Measurements from ENCODE around the gene LAP3. TPM values are rescaled to one million over a fixed set of nuclear protein-coding genes. Genes with fewer than 3 reads are reported as not detected.

LAP3 gene
- total RNA-seq, 1 donor from 2014 or later = 52.7 TPM

DNA sequence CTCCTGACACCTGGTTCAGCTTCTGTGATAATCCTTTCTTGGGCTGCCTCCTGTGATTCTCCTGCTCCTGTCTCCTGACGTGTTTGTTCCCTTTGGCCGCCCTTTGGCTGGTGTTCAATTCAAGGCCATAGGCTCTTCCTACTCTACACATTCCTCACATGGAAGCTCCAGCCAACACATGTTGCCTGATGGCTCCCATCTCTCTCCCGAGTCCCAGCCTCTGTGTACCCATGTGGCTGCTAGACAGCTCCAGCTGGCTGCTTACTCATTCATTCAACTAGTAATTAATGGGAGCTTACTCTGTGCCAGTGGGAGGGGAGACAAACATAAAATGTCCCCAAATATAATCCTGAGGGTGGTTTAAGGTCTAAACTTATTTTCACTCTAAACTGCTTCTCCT, 28.2 kb downstream of the LAP3 start:
- TF ChIP-seq, protein P1, sequence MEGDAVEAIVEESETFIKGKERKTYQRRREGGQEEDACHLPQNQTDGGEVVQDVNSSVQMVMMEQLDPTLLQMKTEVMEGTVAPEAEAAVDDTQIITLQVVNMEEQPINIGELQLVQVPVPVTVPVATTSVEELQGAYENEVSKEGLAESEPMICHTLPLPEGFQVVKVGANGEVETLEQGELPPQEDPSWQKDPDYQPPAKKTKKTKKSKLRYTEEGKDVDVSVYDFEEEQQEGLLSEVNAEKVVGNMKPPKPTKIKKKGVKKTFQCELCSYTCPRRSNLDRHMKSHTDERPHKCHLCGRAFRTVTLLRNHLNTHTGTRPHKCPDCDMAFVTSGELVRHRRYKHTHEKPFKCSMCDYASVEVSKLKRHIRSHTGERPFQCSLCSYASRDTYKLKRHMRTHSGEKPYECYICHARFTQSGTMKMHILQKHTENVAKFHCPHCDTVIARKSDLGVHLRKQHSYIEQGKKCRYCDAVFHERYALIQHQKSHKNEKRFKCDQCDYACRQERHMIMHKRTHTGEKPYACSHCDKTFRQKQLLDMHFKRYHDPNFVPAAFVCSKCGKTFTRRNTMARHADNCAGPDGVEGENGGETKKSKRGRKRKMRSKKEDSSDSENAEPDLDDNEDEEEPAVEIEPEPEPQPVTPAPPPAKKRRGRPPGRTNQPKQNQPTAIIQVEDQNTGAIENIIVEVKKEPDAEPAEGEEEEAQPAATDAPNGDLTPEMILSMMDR (IDR thresholded peaks at IDR 0.05; ENCODE audit: borderline replicate concordance) = no peak
- intact Hi-C loops (cut with micrococcal nuclease) = no loop called here

GRCh38 chr4:17613761-17614415, 36.9 kb downstream of the LAP3 start:
- Histone ChIP-seq H3K36me3 (peaks cover 20% of the 10 kb centered on the region), H3K27me3 (ENCODE audit: low read depth) (no peaks in the 10 kb centered on the region), H3K9me3 (replicated peaks) (no peaks in the 10 kb centered on the region), H3K4me3 (peak overlapping the region; percentile 99), H3K4me1 (peaks cover 57% of the 10 kb centered on the region), H3K27ac (replicated peaks) (peak overlapping the region; percentile 88)
- intact Hi-C loops (cut with micrococcal nuclease) = no loop called here
- DNase-seq = no peak
- TF ChIP-seq, protein P1 (IDR thresholded peaks at IDR 0.05; ENCODE audit: borderline replicate concordance) = no peak

More for the DNA sequence above, 28.2 kb downstream of the LAP3 start:
- no peak for DNase-seq
- H3K27me3 ChIP-seq (ENCODE audit: low read depth) = no peaks in the 10 kb centered on the region
- H3K4me3 ChIP-seq = no peak overlapping the region
- no peak overlapping the region for H3K27ac ChIP-seq (replicated peaks)
- no peaks in the 10 kb centered on the region for H3K9me3 ChIP-seq (replicated peaks)
- H3K4me1 ChIP-seq = no peaks in the 10 kb centered on the region
- peaks cover 88% of the 10 kb centered on the region for H3K36me3 ChIP-seq

DNA sequence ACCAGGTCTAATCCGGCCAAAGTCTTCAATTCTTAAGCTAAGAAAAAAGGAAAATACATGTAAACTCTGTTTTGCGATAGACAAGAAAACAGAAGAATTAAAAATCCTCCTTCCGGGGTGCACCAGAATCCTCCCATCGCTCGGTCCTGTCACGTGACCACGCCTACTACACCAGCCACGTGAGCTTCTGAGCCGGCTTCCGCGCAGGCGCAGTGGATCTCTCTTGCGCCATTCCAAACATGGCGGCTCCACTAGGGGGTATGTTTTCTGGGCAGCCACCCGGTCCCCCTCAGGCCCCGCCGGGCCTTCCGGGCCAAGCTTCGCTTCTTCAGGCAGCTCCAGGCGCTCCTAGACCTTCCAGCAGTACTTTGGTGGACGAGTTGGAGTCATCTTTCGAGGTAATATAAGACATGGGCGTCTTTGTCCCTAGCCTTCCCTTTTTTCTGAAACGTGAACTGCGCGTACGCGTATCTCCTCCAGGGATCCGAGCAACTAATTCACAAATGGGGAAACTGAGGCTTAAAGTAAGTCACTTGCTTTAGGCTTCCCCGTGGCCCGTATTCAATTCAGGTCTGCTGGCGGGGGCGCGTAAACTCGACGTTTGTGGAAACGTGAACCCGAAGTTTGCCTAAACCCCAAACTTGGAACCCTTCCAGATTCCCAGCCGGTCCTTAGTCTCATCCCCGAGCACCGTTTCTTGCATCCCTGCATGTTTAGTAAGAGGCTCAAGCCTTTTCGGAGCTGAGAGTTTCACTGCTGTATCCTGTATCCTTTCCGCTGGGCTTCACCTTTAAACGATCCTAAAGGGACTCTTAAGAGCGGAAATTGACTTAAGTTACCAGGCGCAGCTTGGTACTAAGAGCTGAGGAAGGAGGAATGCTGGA, 37.7 kb downstream of the LAP3 start, which contains the start of gene MED28:
Gene MED28, plus strand, starts transcription at position 226 of the 884 bp plus-strand sequence. Its CDS starts 14 bp downstream, at position 240.
- H3K9me3 ChIP-seq (replicated peaks) = no peaks in the 10 kb centered on the region
- H3K27me3 ChIP-seq (ENCODE audit: low read depth) = no peaks in the 10 kb centered on the region
- intact Hi-C loops (cut with micrococcal nuclease) = no loop called here
- H3K27ac ChIP-seq (replicated peaks) = peak within 1 kb of the TSS; percentile 88
- peaks cover 26% of the 10 kb centered on the region for H3K36me3 ChIP-seq
- H3K4me3 ChIP-seq = peak within 1 kb of the TSS; percentile 99
- peaks cover 64% of the 10 kb centered on the region for H3K4me1 ChIP-seq
- peak; percentile 96 for DNase-seq
- TF ChIP-seq, protein P1 (IDR thresholded peaks at IDR 0.05; ENCODE audit: borderline replicate concordance) = peak; percentile 24

GRCh38 chr4:17616283-17616682, 39.3 kb downstream of the LAP3 start:
- DNase-seq = no peak
- H3K27me3 ChIP-seq (ENCODE audit: low read depth) = no peaks in the 10 kb centered on the region
- peak overlapping the region; percentile 99 for H3K4me3 ChIP-seq
- H3K4me1 ChIP-seq = peaks cover 74% of the 10 kb centered on the region
- intact Hi-C loops (cut with micrococcal nuclease) = no loop called here
- no peak overlapping the region for H3K27ac ChIP-seq (replicated peaks)
- TF ChIP-seq, protein P1 (IDR thresholded peaks at IDR 0.05; ENCODE audit: borderline replicate concordance) = no peak
- H3K36me3 ChIP-seq = peaks cover 42% of the 10 kb centered on the region
- no peaks in the 10 kb centered on the region for H3K9me3 ChIP-seq (replicated peaks)

- H3K4me1 ChIP-seq = peaks cover 65% of the 10 kb centered on the region
- no peak for DNase-seq
- no peak overlapping the region for H3K4me3 ChIP-seq
- H3K27me3 ChIP-seq (ENCODE audit: low read depth) = no peaks in the 10 kb centered on the region
- H3K9me3 ChIP-seq (replicated peaks) = no peaks in the 10 kb centered on the region
- TF ChIP-seq, protein P1 (IDR thresholded peaks at IDR 0.05; ENCODE audit: borderline replicate concordance) = no peak
- peaks cover 69% of the 10 kb centered on the region for H3K36me3 ChIP-seq
- intact Hi-C loops (cut with micrococcal nuclease) = no loop called here
- peak overlapping the region; percentile 27 for H3K27ac ChIP-seq (replicated peaks)
Observed at GRCh38 chr4:17618926-17619325, 41.9 kb downstream of the LAP3 start.

Measured in left ventricle myocardium inferior (tissue), 1 donor.